H1 (cell line): ENCODE results near the gene ADGRL2. TPM values are rescaled to one million over a fixed set of nuclear protein-coding genes. Genes with fewer than 3 reads are reported as not detected.

Experiments
- BACH1 ChIP-seq: IDR thresholded peaks from 2 replicates; pipeline ENCODE4 v1.6.1; 2012; ENCODE audit warnings: low read length, improper control_type of control experiment
- BRCA1 ChIP-seq: IDR thresholded peaks from 2 replicates; pipeline ENCODE4 v1.6.1; 2012; ENCODE audit warnings: low read depth, low read length, improper control_type of control experiment
- CBX5 ChIP-seq: fragments of 300-800, 300-1000 bp; sonication (generic); IDR thresholded peaks from 2 replicates; pipeline ENCODE4 v1.7.1; 2016; ENCODE audit warnings: antibody characterized with exemption, low read length, low read depth
- CBX8 ChIP-seq: fragments of 300-800, 300-1000 bp; sonication (generic); IDR thresholded peaks from 2 replicates; pipeline ENCODE4 v1.7.1; 2016; ENCODE audit warnings: low read depth, low read length, borderline replicate concordance
- CHD1 ChIP-seq: IDR thresholded peaks from 2 replicates; pipeline ENCODE4 v1.6.1; 2012; ENCODE audit warnings: low read depth, low read length, improper control_type of control experiment
- CREB1 ChIP-seq: IDR thresholded peaks from 2 replicates; pipeline ENCODE4 v1.6.1; 2012; ENCODE audit warnings: inconsistent platforms
- CTBP2 ChIP-seq: IDR thresholded peaks from 2 replicates; pipeline ENCODE4 v1.7.0; 2011; ENCODE audit warnings: borderline replicate concordance, mild to moderate bottlenecking, moderate library complexity, mixed read lengths, low read length; ENCODE audit not compliant: insufficient read depth, insufficient read length
- FOSL1 ChIP-seq: IDR thresholded peaks from 2 replicates; pipeline ENCODE4 v1.6.1; 2011; ENCODE audit warnings: mild to moderate bottlenecking, low read depth, low read length, moderate library complexity; ENCODE audit not compliant: insufficient read depth
- HDAC2 ChIP-seq, 2 experiments: fragments of 300-600 bp in 1 of 2; sonication (generic) in 1 of 2; IDR thresholded peaks; 2 replicates each; pipeline ENCODE4 v1.6.1; 2011 to 2012; ENCODE audit warnings: low read depth in 2 of 2, low read length in 2 of 2, mild to moderate bottlenecking in 2 of 2, moderate library complexity in 2 of 2, borderline replicate concordance in 1 of 2, inconsistent platforms in 1 of 2
- KDM1A ChIP-seq: fragments of 200-600, 300-600 bp; sonication (generic); IDR thresholded peaks from 2 replicates; pipeline ENCODE4 v1.7.1; 2016; ENCODE audit warnings: mild to moderate bottlenecking, low read length, borderline replicate concordance
- NANOG ChIP-seq: IDR thresholded peaks from 2 replicates; pipeline ENCODE4 v1.6.1; 2011; ENCODE audit warnings: low read length, low read depth, mild to moderate bottlenecking, inconsistent platforms; ENCODE audit not compliant: insufficient read depth, poor library complexity, severe bottlenecking
- POLR2AphosphoS5 ChIP-seq: IDR thresholded peaks from 2 replicates; pipeline ENCODE4 v1.6.1; 2011; ENCODE audit warnings: low read depth, low read length
- RXRA ChIP-seq: IDR thresholded peaks from 2 replicates; pipeline ENCODE4 v1.6.1; 2011; ENCODE audit warnings: low read depth, mild to moderate bottlenecking, low read length, moderate library complexity; ENCODE audit not compliant: insufficient read depth
- SAP30 ChIP-seq: fragments of 300-600 bp; sonication (generic); IDR thresholded peaks from 2 replicates; pipeline ENCODE4 v1.7.1; 2012; ENCODE audit warnings: low read length, moderate library complexity, mild to moderate bottlenecking, inconsistent platforms; ENCODE audit not compliant: insufficient read depth, insufficient replicate concordance
- SIN3A ChIP-seq, 2 experiments: IDR thresholded peaks in 1 of 2; conservative IDR thresholded peaks in 1 of 2; 2 replicates each; pipeline ENCODE4 v1.6.1; 2011 to 2012; ENCODE audit warnings: low read length in 2 of 2, improper control_type of control experiment in 1 of 2, low read depth in 1 of 2, mild to moderate bottlenecking in 1 of 2
- SIX5 ChIP-seq: IDR thresholded peaks from 2 replicates; pipeline ENCODE4 v1.6.1; 2011; ENCODE audit warnings: mild to moderate bottlenecking, low read depth, low read length
- TEAD4 ChIP-seq: IDR thresholded peaks from 2 replicates; pipeline ENCODE4 v1.6.1; 2012; ENCODE audit warnings: low read depth, low read length, inconsistent platforms, mixed read lengths
- polyA plus RNA-seq, 7 experiments: library from polyadenylated mRNA; depleted of rRNA in 3 of 7; stranded (reverse) in 5 of 7; unstranded in 2 of 7; fragments of >200 nt in 5 of 7; fragments of 200-250 nt in 2 of 7; gene quantifications; 1 replicate in 5 of 7; 2 replicates in 1 of 7; 4 replicates in 1 of 7; pipeline versions ENCODE4 v1.2.1 to v1.2.3, GENCODE V29; 2011 to 2013; ENCODE audit warnings: missing spikeins in 2 of 7, mixed read lengths in 2 of 7
- total RNA-seq: library from RNA; stranded (reverse); fragmentation: NEBNext Ultra II Directional; extraction: Animal tissue kit (Norgen Biotek cat#: 25700); gene quantifications from 2 replicates; pipeline ENCODE4 v1.2.1, GENCODE V29; 2021
- TF ChIP-seq, protein P1 (sequence below), 3 experiments: IDR thresholded peaks; 1 replicate in 2 of 3; 2 replicates in 1 of 3; pipeline versions ENCODE4 v1.5.1 to v1.6.1; 2011; ENCODE audit warnings: low read length in 3 of 3, mild to moderate bottlenecking in 3 of 3, inconsistent platforms in 2 of 3, low read depth in 1 of 3, moderate library complexity in 1 of 3; ENCODE audit not compliant: insufficient read depth in 1 of 3; ENCODE audit errors: control extremely low read depth in 1 of 3
- TF ChIP-seq, protein P2 (sequence below): IDR thresholded peaks from 2 replicates; pipeline ENCODE4 v1.6.1; 2011; ENCODE audit warnings: low read length, improper control_type of control experiment

ADGRL2 gene
- total and polyA plus RNA-seq, 2 of the 8 experiments (the other 6 are each of a cell fraction or from before 2014, with no cell fraction given) = 113 to 124 TPM

GRCh38 chr1:81800695-81801650 lies at the start of gene ADGRL2 (continued):
- TF ChIP-seq, protein P1, sequence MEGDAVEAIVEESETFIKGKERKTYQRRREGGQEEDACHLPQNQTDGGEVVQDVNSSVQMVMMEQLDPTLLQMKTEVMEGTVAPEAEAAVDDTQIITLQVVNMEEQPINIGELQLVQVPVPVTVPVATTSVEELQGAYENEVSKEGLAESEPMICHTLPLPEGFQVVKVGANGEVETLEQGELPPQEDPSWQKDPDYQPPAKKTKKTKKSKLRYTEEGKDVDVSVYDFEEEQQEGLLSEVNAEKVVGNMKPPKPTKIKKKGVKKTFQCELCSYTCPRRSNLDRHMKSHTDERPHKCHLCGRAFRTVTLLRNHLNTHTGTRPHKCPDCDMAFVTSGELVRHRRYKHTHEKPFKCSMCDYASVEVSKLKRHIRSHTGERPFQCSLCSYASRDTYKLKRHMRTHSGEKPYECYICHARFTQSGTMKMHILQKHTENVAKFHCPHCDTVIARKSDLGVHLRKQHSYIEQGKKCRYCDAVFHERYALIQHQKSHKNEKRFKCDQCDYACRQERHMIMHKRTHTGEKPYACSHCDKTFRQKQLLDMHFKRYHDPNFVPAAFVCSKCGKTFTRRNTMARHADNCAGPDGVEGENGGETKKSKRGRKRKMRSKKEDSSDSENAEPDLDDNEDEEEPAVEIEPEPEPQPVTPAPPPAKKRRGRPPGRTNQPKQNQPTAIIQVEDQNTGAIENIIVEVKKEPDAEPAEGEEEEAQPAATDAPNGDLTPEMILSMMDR (IDR thresholded peaks at IDR 0.05; ENCODE audit: control extremely low read depth in 1 of 3, insufficient read depth in 1 of 3, low read depth in 1 of 3, low read length in 3 of 3) = no peak
- TF ChIP-seq CTBP2 (peak; percentile 93), RXRA (no peak), CHD1 (no peak), SIX5 (no peak), CBX5 (no peak), TEAD4 (peak; percentile 79), CREB1 (no peak; the same call in 1 of the 2 replicates), BACH1 (no peak), NANOG (no peak), SAP30 (peak; percentile 32), POLR2AphosphoS5 (peak; percentile 74), SIN3A (conservative IDR thresholded peaks at IDR 0.05 in 1 of 2, IDR thresholded peaks at IDR 0.05 in 1 of 2; ENCODE audit: low read depth in 1 of 2, low read length in 2 of 2) (peak; percentile 82 to 84; a peak in 2 of 4 replicates), KDM1A (no peak), FOSL1 (no peak), HDAC2 (IDR thresholded peaks at IDR 0.05; ENCODE audit: borderline replicate concordance in 1 of 2, low read depth in 2 of 2, low read length in 2 of 2) (peak in 1 of 2 experiments; percentile 90; a peak in 2 of 4 replicates), BRCA1 (no peak), CBX8 (no peak)
- TF ChIP-seq, protein P2, sequence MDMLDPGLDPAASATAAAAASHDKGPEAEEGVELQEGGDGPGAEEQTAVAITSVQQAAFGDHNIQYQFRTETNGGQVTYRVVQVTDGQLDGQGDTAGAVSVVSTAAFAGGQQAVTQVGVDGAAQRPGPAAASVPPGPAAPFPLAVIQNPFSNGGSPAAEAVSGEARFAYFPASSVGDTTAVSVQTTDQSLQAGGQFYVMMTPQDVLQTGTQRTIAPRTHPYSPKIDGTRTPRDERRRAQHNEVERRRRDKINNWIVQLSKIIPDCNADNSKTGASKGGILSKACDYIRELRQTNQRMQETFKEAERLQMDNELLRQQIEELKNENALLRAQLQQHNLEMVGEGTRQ = no peak
